ENCODE data around the gene MOB3B. TPM values are rescaled to one million over a fixed set of nuclear protein-coding genes. Genes with fewer than 3 reads are reported as not detected.

The MOB3B gene
- total and polyA plus RNA-seq, 2 of the 13 experiments (the other 11 are each of a cell fraction or from before 2014, with no cell fraction given) = 0.03 to 0.09 TPM

DNA sequence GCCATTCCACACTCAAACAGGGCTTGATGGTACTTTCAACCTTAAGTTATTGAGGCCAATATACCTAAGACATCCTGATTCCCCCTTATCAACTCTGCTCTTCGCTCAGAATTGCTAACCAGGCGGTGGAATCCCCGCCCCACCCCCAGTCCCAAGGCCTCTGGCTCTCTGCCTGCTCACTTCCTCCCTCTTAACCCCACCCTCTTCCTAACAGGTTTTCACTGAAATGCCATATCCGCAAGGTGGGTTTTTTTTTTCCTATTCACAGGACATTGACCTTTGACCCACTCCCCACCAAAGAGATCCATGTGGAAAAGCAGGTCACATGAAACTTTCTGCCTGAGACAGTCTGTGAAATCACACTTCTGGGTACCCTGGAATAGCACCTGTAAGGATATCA lies 72.2 kb downstream of the MOB3B start:
- no peak overlapping the region for H3K9ac ChIP-seq (ENCODE audit: insufficient read depth, low read depth, low read length)
- in situ Hi-C loops (cut with HindIII; ENCODE audit: extremely low pct_ligation_motif_present, low pct_unique_long_range_greater_than_20kb) (no loop called here), intact Hi-C loops (cut with micrococcal nuclease; ENCODE audit: unreplicated experiment) (no loop called here)
- H3K79me2 ChIP-seq (ENCODE audit: insufficient read depth, low read length) = no peaks in the 10 kb centered on the region
- no peak overlapping the region for H2AFZ ChIP-seq (ENCODE audit: low read length)
- H3K36me3 ChIP-seq (replicated peaks in 1 of 2; ENCODE audit: control insufficient read depth in 1 of 2, insufficient read depth in 2 of 2, low read length in 2 of 2) = no peaks in the 10 kb centered on the region
- H3K4me1 ChIP-seq (ENCODE audit: insufficient read depth, low read length) = no peaks in the 10 kb centered on the region
- BruUV-seq (replicated peaks) = no TSS peak
- POLR2A ChIA-PET = no interaction called here
- FAIRE-seq (no peak), DNase-seq (ENCODE audit: low spot score) (no peak), ATAC-seq (no peak)
- no peaks in the 10 kb centered on the region for H4K20me1 ChIP-seq (ENCODE audit: insufficient read depth, low read length)
- no peak overlapping the region for H3K27ac ChIP-seq (ENCODE audit: extremely low read length, insufficient read depth, low read length)
- no peak overlapping the region for H3K4me2 ChIP-seq (ENCODE audit: low read depth, low read length)
- H3K27me3 ChIP-seq (ENCODE audit: control insufficient read depth in 1 of 2, insufficient read depth in 2 of 2, low read length in 2 of 2) = no peaks in the 10 kb centered on the region; a peak in 1 of 5 replicates
- H3K9me3 ChIP-seq (ENCODE audit: low read length) = no peaks in the 10 kb centered on the region
- CTCF ChIA-PET (ENCODE audit: low intra/inter-chr PET ratio, low total read pairs) = no interaction called here
- WGBS (ENCODE audit: low lambda C conversion rate) = 15% methylated on average over 4 of the region's 4 CpGs
- H3K4me3 ChIP-seq (replicated peaks in 1 of 3; ENCODE audit: insufficient read depth in 1 of 3, low read depth in 2 of 3, low read length in 3 of 3) = no peak overlapping the region
- TF ChIP-seq TEAD2 (CRISPR knock-in tag; IDR thresholded peaks at IDR 0.05) (no peak), MLXIP (CRISPR knock-in tag; IDR thresholded peaks at IDR 0.05; ENCODE audit: borderline replicate concordance) (no peak), ZNF326 (CRISPR knock-in tag; IDR thresholded peaks at IDR 0.05; ENCODE audit: borderline replicate concordance) (no peak)

DNA sequence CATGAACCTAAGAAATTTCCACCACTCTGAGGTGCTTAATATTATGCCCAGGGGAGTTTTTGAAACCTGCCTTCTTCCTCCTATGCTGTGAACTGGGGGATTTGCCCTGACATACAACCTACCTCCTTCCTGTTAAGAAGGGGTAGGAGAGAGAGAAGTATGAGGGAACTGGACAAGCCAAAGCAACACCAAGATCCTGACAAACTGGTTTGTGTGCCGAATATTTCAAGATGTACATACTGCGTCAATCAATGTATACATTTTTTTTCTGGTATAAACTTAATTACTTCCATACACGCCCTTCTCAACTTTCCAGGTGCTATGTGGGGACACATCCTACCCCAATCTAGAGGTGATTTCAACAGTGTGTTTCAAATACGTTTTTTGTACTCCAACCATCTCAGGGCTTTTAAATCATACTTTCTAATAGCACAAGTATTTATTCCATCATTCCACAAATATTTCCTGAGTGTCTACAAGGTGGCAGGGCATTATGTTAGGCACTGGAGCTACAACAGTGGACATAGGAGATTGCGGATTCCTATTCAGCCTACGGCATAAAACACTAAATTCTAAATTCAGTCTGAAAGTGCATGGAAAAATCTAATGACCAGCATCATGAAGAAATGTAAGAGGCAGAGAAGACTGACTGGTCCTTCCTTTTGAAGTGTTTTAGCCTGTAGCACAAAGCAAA lies 75.6 kb downstream of the MOB3B start:
- no peaks in the 10 kb centered on the region for H3K79me2 ChIP-seq (ENCODE audit: insufficient read depth, low read length)
- POLR2A ChIA-PET = no interaction called here
- DNase-seq (ENCODE audit: low spot score) (no peak), ATAC-seq (no peak), FAIRE-seq (no peak)
- H3K9ac ChIP-seq (ENCODE audit: insufficient read depth, low read depth, low read length) = no peak overlapping the region
- CTCF ChIA-PET (ENCODE audit: low intra/inter-chr PET ratio, low total read pairs) = no interaction called here
- no peak overlapping the region for H3K4me3 ChIP-seq (replicated peaks in 1 of 3; ENCODE audit: insufficient read depth in 1 of 3, low read depth in 2 of 3, low read length in 3 of 3)
- in situ Hi-C loops (cut with HindIII; ENCODE audit: extremely low pct_ligation_motif_present, low pct_unique_long_range_greater_than_20kb) (no loop called here), intact Hi-C loops (cut with micrococcal nuclease; ENCODE audit: unreplicated experiment) (no loop called here)
- H2AFZ ChIP-seq (ENCODE audit: low read length) = no peak overlapping the region
- no peaks in the 10 kb centered on the region for H3K36me3 ChIP-seq (replicated peaks in 1 of 2; ENCODE audit: control insufficient read depth in 1 of 2, insufficient read depth in 2 of 2, low read length in 2 of 2)
- TF ChIP-seq JUNB (CRISPR knock-in tag; IDR thresholded peaks at IDR 0.05; ENCODE audit: borderline replicate concordance) (no peak), FLYWCH1 (CRISPR knock-in tag; IDR thresholded peaks at IDR 0.05) (no peak), ZNF274 (CRISPR knock-in tag; IDR thresholded peaks at IDR 0.05) (no peak), ZNF253 (CRISPR knock-in tag; IDR thresholded peaks at IDR 0.05; ENCODE audit: borderline replicate concordance) (no peak), ZNF317 (CRISPR knock-in tag; IDR thresholded peaks at IDR 0.05) (no peak), ZNF350 (CRISPR knock-in tag; IDR thresholded peaks at IDR 0.05; ENCODE audit: borderline replicate concordance, low read depth) (no peak), NKX3-1 (CRISPR knock-in tag; IDR thresholded peaks at IDR 0.05) (no peak), JARID2 (CRISPR knock-in tag; IDR thresholded peaks at IDR 0.05; ENCODE audit: insufficient replicate concordance) (no peak), ZNF263 (CRISPR knock-in tag; IDR thresholded peaks at IDR 0.05) (no peak)
- TF ChIP-seq, protein P1, sequence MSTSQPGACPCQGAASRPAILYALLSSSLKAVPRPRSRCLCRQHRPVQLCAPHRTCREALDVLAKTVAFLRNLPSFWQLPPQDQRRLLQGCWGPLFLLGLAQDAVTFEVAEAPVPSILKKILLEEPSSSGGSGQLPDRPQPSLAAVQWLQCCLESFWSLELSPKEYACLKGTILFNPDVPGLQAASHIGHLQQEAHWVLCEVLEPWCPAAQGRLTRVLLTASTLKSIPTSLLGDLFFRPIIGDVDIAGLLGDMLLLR (CRISPR knock-in tag; IDR thresholded peaks at IDR 0.05) = no peak
- TF ChIP-seq, protein P2, sequence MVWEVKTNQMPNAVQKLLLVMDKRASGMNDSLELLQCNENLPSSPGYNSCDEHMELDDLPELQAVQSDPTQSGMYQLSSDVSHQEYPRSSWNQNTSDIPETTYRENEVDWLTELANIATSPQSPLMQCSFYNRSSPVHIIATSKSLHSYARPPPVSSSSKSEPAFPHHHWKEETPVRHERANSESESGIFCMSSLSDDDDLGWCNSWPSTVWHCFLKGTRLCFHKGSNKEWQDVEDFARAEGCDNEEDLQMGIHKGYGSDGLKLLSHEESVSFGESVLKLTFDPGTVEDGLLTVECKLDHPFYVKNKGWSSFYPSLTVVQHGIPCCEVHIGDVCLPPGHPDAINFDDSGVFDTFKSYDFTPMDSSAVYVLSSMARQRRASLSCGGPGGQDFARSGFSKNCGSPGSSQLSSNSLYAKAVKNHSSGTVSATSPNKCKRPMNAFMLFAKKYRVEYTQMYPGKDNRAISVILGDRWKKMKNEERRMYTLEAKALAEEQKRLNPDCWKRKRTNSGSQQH (CRISPR knock-in tag; IDR thresholded peaks at IDR 0.05; ENCODE audit: low read depth) = no peak
- H3K27me3 ChIP-seq (ENCODE audit: control insufficient read depth in 1 of 2, insufficient read depth in 2 of 2, low read length in 2 of 2) = no peaks in the 10 kb centered on the region; a peak in 1 of 5 replicates
- 34% methylated on average over 6 of the region's 6 CpGs for WGBS (ENCODE audit: low lambda C conversion rate)
- H3K9me3 ChIP-seq (ENCODE audit: low read length) = no peaks in the 10 kb centered on the region
- no peaks in the 10 kb centered on the region for H3K4me1 ChIP-seq (ENCODE audit: insufficient read depth, low read length)
- no peaks in the 10 kb centered on the region for H4K20me1 ChIP-seq (ENCODE audit: insufficient read depth, low read length)
- H3K4me2 ChIP-seq (ENCODE audit: low read depth, low read length) = no peak overlapping the region
- no peak overlapping the region for H3K27ac ChIP-seq (ENCODE audit: extremely low read length, insufficient read depth, low read length)
- BruUV-seq (replicated peaks) = no TSS peak

Measured in HepG2 (cell line).